Measurements from ENCODE around the gene CENPX. TPM values are rescaled to one million over a fixed set of nuclear protein-coding genes. Genes with fewer than 3 reads are reported as not detected.

The CENPX gene
- total RNA-seq, 2 experiments from 2014 or later, result 57.3 to 73.0 TPM

GRCh38 chr17:82060001-82060380 lies 37.3 kb upstream of the CENPX start:
- DNase-seq, result no peak
- ChIA-PET CTCF (interaction anchor here (1.1 to 1.8 kb wide), 2 partner anchors 22 to 29 kb away, joined by 3 to 5 read pairs; partner anchors contain the start of genes DCXR and RAC3), POLR2A (no interaction called here)
- H3K36me3 Mint-ChIP-seq (ENCODE audit: low read depth), result peaks cover 3% of the 10 kb centered on the region
- no peak overlapping the region for H3K4me3 Mint-ChIP-seq
- no peak overlapping the region for H3K27ac Mint-ChIP-seq
- no peaks in the 10 kb centered on the region for H3K27me3 Mint-ChIP-seq
- no peaks in the 10 kb centered on the region for H3K9me3 Mint-ChIP-seq
- H3K4me1 Mint-ChIP-seq, result peaks cover 5% of the 10 kb centered on the region

GRCh38 chr17:82059272-82060000 lies 36.8 kb upstream of the CENPX start:
- Mint-ChIP-seq H3K36me3 (ENCODE audit: low read depth) (peaks cover 5% of the 10 kb centered on the region), H3K27me3 (no peaks in the 10 kb centered on the region), H3K4me1 (peaks cover 5% of the 10 kb centered on the region), H3K9me3 (no peaks in the 10 kb centered on the region), H3K27ac (no peak overlapping the region), H3K4me3 (no peak overlapping the region)
- ChIA-PET CTCF (interaction anchor here (0.5 to 1.8 kb wide), 3 partner anchors 22 to 139 kb away, joined by 3 to 5 read pairs (median 3); partner anchors contain the start of genes DCXR and RAC3), POLR2A (no interaction called here)
- no peak for DNase-seq

- Mint-ChIP-seq H3K36me3 (ENCODE audit: low read depth) (peaks cover 5% of the 10 kb centered on the region), H3K9me3 (no peaks in the 10 kb centered on the region), H3K4me1 (no peaks in the 10 kb centered on the region), H3K4me3 (no peak overlapping the region), H3K27me3 (no peaks in the 10 kb centered on the region), H3K27ac (no peak overlapping the region)
- CTCF ChIA-PET, result interaction anchor here (0.5 to 1.8 kb wide), 3 partner anchors 21 to 140 kb away, joined by 3 to 5 read pairs (median 3); partner anchors contain the start of genes DCXR and RAC3
- DNase-seq, result no peak
- POLR2A ChIA-PET, result interaction anchor here (0.6 kb wide), 1 partner anchor 8 kb away, joined by 6 read pairs; no protein-coding TSS in a partner anchor
Observed at GRCh38 chr17:82058855-82059249, 36.2 kb upstream of the CENPX start.

GRCh38 chr17:82058230-82058854 lies 35.7 kb upstream of the CENPX start:
- Mint-ChIP-seq H3K36me3 (ENCODE audit: low read depth) (peaks cover 5% of the 10 kb centered on the region), H3K9me3 (no peaks in the 10 kb centered on the region), H3K27ac (peak overlapping the region; percentile 57), H3K4me3 (no peak overlapping the region), H3K4me1 (peaks cover 5% of the 10 kb centered on the region), H3K27me3 (no peaks in the 10 kb centered on the region)
- CTCF ChIA-PET, result no interaction called here
- no peak for DNase-seq
- POLR2A ChIA-PET, result interaction anchor here (0.6 kb wide), 1 partner anchor 8 kb away, joined by 6 read pairs; no protein-coding TSS in a partner anchor

GRCh38 chr17:82056729-82057621 lies 34.3 kb upstream of the CENPX start:
- no peak overlapping the region for H3K4me3 Mint-ChIP-seq
- peaks cover 5% of the 10 kb centered on the region for H3K36me3 Mint-ChIP-seq (ENCODE audit: low read depth)
- CTCF ChIA-PET, result interaction anchor here (0.9 to 1.2 kb wide), 2 partner anchors 9 to 69 kb away, joined by 3 to 5 read pairs; no protein-coding TSS in a partner anchor
- no peak for DNase-seq
- no peak overlapping the region for H3K27ac Mint-ChIP-seq
- H3K9me3 Mint-ChIP-seq, result no peaks in the 10 kb centered on the region
- no peaks in the 10 kb centered on the region for H3K27me3 Mint-ChIP-seq
- POLR2A ChIA-PET, result no interaction called here
- peaks cover 12% of the 10 kb centered on the region for H3K4me1 Mint-ChIP-seq

- ChIA-PET CTCF (interaction anchor here (0.9 to 1.3 kb wide), 3 partner anchors 10 to 70 kb away, joined by 3 to 5 read pairs (median 3); no protein-coding TSS in a partner anchor), POLR2A (no interaction called here)
Observed at GRCh38 chr17:82055965-82056728, 33.5 kb upstream of the CENPX start.

GRCh38 chr17:82055023-82055964 lies 32.6 kb upstream of the CENPX start:
- Mint-ChIP-seq H3K4me3 (no peak overlapping the region), H3K9me3 (no peaks in the 10 kb centered on the region), H3K4me1 (peaks cover 18% of the 10 kb centered on the region), H3K27ac (no peak overlapping the region), H3K36me3 (ENCODE audit: low read depth) (peaks cover 5% of the 10 kb centered on the region), H3K27me3 (no peaks in the 10 kb centered on the region)
- POLR2A ChIA-PET, result interaction anchor here (0.5 kb wide), 1 partner anchor 14 kb away, joined by 3 read pairs; no protein-coding TSS in a partner anchor
- CTCF ChIA-PET, result interaction anchor here (1.2 to 1.3 kb wide), 2 partner anchors 18 to 36 kb away, joined by 3 read pairs; partner anchors contain the start of gene DCXR
- DNase-seq, result no peak

More at GRCh38 chr17:82055965-82056728, 33.5 kb upstream of the CENPX start:
- Mint-ChIP-seq H3K9me3 (no peaks in the 10 kb centered on the region), H3K27me3 (no peaks in the 10 kb centered on the region), H3K4me1 (peaks cover 12% of the 10 kb centered on the region), H3K36me3 (ENCODE audit: low read depth) (peaks cover 5% of the 10 kb centered on the region), H3K4me3 (no peak overlapping the region), H3K27ac (no peak overlapping the region)
- no peak for DNase-seq

GRCh38 chr17:82054351-82055022 lies 31.8 kb upstream of the CENPX start:
- no peak overlapping the region for H3K4me3 Mint-ChIP-seq
- POLR2A ChIA-PET, result no interaction called here

GRCh38 chr17:82053556-82054263 lies 31.0 kb upstream of the CENPX start:
- no peak for DNase-seq
- Mint-ChIP-seq H3K4me3 (peak overlapping the region; percentile 83), H3K9me3 (no peaks in the 10 kb centered on the region), H3K4me1 (peaks cover 23% of the 10 kb centered on the region), H3K27me3 (no peaks in the 10 kb centered on the region), H3K27ac (peak overlapping the region; percentile 78), H3K36me3 (ENCODE audit: low read depth) (peaks cover 2% of the 10 kb centered on the region)
- CTCF ChIA-PET, result interaction anchor here (1.2 to 2.6 kb wide), 4 partner anchors 11 to 24 kb away, joined by 3 to 7 read pairs (median 4); partner anchors contain the start of gene DCXR
- POLR2A ChIA-PET, result no interaction called here

More at GRCh38 chr17:82054351-82055022, 31.8 kb upstream of the CENPX start:
- no peaks in the 10 kb centered on the region for H3K9me3 Mint-ChIP-seq
- no peaks in the 10 kb centered on the region for H3K27me3 Mint-ChIP-seq
- peaks cover 2% of the 10 kb centered on the region for H3K36me3 Mint-ChIP-seq (ENCODE audit: low read depth)
- DNase-seq, result no peak
- CTCF ChIA-PET, result interaction anchor here (1.2 to 2.6 kb wide), 5 partner anchors 10 to 35 kb away, joined by 3 to 7 read pairs (median 4); partner anchors contain the start of gene DCXR
- H3K4me1 Mint-ChIP-seq, result peaks cover 22% of the 10 kb centered on the region
- H3K27ac Mint-ChIP-seq, result peak overlapping the region; percentile 74

- no peaks in the 10 kb centered on the region for H3K27me3 Mint-ChIP-seq
- peaks cover 2% of the 10 kb centered on the region for H3K36me3 Mint-ChIP-seq (ENCODE audit: low read depth)
- DNase-seq, result no peak
- peak overlapping the region; percentile 78 for H3K27ac Mint-ChIP-seq
- ChIA-PET POLR2A (no interaction called here), CTCF (interaction anchor here (1.2 to 2.6 kb wide), 4 partner anchors 11 to 24 kb away, joined by 3 to 7 read pairs (median 4); partner anchors contain the start of gene DCXR)
- peak overlapping the region; percentile 83 for H3K4me3 Mint-ChIP-seq
- H3K9me3 Mint-ChIP-seq, result no peaks in the 10 kb centered on the region
- H3K4me1 Mint-ChIP-seq, result peaks cover 23% of the 10 kb centered on the region
Observed at GRCh38 chr17:82053130-82053529, 30.5 kb upstream of the CENPX start.
